ENCODE data around the gene CHCHD3.
"Not testable (repeated sequence)": the region's sequence is repeated elsewhere in the genome, so short reads cannot be mapped to it uniquely, and the experiment has no call there.

The CHCHD3 gene

DNA sequence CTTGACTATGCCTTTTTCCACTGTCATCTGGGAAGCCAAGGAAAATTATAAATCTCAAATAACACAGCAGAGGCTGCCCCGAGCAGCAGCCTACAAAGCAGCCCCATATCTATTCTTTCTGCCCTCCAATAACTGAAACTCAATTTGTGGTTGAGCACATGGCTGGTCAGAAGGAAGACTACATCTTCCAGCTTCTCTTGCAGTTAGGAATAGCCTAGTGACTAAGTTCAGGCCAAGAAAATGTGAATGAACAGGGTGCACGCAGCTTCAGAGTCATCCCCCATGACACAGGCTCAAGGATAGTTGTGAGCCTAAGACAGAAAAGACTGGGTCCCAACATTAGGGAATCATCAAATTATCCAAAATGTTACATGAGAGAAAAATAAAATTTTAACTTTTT is 42.3 kb downstream of the CHCHD3 start:
- no peak overlapping the region for H3K4me3 ChIP-seq
- DNase-seq (ENCODE audit: low spot score): no peak
- H3K27ac ChIP-seq: no peak overlapping the region
- TF ChIP-seq CTCF (IDR thresholded peaks at IDR 0.05): no peak

DNA sequence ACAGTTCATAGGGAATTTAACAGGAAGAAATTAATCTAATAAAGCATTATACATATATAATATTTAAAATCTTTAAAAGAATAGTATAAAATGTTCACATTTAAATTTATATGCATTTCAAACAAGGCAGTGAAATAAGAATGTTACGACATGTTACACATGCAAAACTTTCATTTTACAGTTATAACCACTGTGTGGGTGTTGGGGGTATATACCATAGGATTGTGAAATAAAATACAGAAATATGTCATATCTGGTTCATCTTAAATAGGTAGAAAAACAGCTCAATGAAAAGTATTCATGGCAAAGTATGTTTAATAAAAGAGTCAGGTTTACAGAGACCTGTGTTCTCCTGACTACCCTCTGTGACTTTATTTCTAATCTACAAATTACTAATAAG is 45.6 kb downstream of the CHCHD3 start:
- no peak for TF ChIP-seq CTCF (IDR thresholded peaks at IDR 0.05)
- no peak for DNase-seq (ENCODE audit: low spot score)
- H3K27ac ChIP-seq: no peak overlapping the region
- no peak overlapping the region for H3K4me3 ChIP-seq

DNA sequence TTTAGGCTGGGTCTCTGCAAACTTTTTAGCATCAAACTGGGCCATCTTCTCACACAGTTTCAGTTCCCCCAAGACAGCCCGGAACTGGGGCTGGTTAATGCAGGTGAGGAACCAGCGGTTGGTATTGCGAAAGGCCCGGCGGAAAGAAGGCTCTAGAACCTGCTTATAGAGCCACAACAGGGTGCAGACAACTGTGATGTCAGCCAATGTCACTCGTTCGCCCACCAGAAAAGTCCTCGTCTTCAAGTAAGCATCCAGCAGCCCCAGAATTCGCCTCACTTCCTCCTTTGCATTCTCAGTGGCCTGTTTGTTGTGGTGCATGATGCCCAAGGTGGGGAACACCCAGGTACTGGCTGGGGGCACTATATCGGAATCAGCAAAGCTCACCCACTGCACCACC is 46.6 kb downstream of the CHCHD3 start:
- not testable (repeated sequence) for DNase-seq (ENCODE audit: low spot score); H3K4me3 ChIP-seq; H3K27ac ChIP-seq

DNA sequence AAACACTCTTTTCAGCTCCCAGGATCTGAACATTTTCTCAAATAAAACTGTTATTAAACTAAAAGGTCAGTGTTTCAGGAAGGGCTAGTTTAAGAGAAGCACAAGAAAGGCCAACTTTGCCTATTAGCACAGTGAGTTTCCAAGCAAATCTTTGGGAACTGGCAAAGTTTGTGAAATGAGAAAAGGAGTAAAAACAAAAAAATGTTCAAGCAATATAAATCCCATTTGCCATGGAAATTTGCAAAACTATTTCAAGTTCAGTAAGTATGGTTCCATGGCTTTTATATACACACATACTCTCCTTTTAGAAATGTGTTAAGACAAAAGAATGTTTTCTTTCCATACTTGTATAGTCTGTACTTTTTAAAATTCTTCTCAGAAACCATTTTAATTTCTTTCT is 51.5 kb downstream of the CHCHD3 start:
- TF ChIP-seq CTCF (IDR thresholded peaks at IDR 0.05): no peak
- no peak overlapping the region for H3K4me3 ChIP-seq
- H3K27ac ChIP-seq: peak overlapping the region in 1 of 2 donors; percentile 42
- DNase-seq (ENCODE audit: low spot score): no peak

DNA sequence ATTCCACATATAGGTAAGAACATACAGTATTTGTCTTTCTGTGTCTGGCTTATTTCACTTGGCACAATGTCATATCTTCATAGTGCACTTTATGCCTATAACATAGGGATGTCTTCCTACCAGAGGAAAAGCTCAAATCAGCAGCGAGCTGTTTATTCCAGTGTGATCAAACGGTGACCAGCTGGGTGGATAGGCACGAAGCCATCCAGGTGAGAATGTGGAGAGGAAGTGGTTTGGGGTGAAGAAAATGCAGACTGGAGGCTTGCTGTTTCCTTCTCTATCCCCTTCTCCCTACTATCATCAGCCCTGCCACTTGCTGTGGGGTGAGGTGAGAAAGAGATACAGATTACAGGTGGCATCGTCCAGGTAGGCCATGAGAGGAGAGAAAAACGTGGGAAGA is 52.4 kb downstream of the CHCHD3 start:
- DNase-seq (ENCODE audit: low spot score): no peak
- Histone ChIP-seq H3K4me3 (no peak overlapping the region), H3K27ac (no peak overlapping the region)
- no peak for TF ChIP-seq CTCF (IDR thresholded peaks at IDR 0.05)

- Histone ChIP-seq H3K4me3 (no peak overlapping the region), H3K27ac (no peak overlapping the region)
- no peak for TF ChIP-seq CTCF (IDR thresholded peaks at IDR 0.05)
- no peak for DNase-seq (ENCODE audit: low spot score)
These were observed 54.5 kb downstream of the CHCHD3 start for GRCh38 chr7:133027397-133027796.

DNA sequence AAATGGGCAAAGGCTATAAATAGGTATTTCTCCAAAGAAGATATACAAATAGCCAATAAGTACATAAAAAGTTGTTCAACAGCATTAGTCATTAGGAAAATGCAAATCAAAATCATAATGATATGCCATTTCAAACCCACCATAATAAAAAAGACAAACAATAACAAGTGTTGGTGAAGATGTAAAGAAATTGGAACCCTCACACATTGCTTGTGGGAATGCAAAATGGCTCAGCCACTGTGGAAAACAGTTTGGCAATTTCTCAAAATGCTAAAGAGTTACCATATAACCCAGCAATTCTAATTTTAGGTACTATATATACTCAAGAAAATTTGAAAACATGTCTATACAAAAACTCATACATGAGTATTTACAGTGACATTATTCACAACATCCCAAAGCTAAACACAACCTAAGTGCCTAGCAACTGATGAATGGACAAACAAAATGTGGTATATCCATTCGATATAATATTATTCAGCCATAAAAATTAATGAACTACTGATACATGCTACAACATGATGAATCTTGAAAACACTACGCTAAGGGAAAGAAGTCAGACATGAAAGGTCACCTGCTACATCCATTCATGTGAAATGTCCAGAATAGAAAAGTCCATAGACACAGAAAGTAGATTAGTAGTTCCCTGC is 55.6 kb downstream of the CHCHD3 start:
- no peak for TF ChIP-seq CTCF (IDR thresholded peaks at IDR 0.05)
- no peak for DNase-seq (ENCODE audit: low spot score)
- Histone ChIP-seq H3K4me3 (no peak overlapping the region), H3K27ac (no peak overlapping the region)

- no peak for TF ChIP-seq CTCF (IDR thresholded peaks at IDR 0.05)
- no peak overlapping the region for H3K27ac ChIP-seq
- no peak overlapping the region for H3K4me3 ChIP-seq
- DNase-seq (ENCODE audit: low spot score): no peak
These were observed 56.8 kb downstream of the CHCHD3 start for GRCh38 chr7:133025056-133025455.
